ENCODE measurements around the gene TMEM52B.
"Not testable (repeated sequence)": the region's sequence is repeated elsewhere in the genome, so short reads cannot be mapped to it uniquely, and the experiment has no call there.

The TMEM52B gene

GRCh38 chr12:10169104-10169503, 9.7 kb upstream of the TMEM52B start:
- no peak overlapping the region for H3K27ac ChIP-seq
- no peak overlapping the region for H3K4me3 ChIP-seq

- Histone ChIP-seq H3K27ac (no peak overlapping the region), H3K4me3 (no peak overlapping the region)
Measured at GRCh38 chr12:10170216-10170615, 8.6 kb upstream of the TMEM52B start.

GRCh38 chr12:10171973-10172728, 6.7 kb upstream of the TMEM52B start, which contains the start of gene OLR1:
OLR1 (minus strand) TSS chr12:10172132; CDS start chr12:10172077, 55 bp downstream.
- no peak within 1 kb of the TSS for H3K4me3 ChIP-seq
- no peak within 1 kb of the TSS for H3K27ac ChIP-seq

DNA sequence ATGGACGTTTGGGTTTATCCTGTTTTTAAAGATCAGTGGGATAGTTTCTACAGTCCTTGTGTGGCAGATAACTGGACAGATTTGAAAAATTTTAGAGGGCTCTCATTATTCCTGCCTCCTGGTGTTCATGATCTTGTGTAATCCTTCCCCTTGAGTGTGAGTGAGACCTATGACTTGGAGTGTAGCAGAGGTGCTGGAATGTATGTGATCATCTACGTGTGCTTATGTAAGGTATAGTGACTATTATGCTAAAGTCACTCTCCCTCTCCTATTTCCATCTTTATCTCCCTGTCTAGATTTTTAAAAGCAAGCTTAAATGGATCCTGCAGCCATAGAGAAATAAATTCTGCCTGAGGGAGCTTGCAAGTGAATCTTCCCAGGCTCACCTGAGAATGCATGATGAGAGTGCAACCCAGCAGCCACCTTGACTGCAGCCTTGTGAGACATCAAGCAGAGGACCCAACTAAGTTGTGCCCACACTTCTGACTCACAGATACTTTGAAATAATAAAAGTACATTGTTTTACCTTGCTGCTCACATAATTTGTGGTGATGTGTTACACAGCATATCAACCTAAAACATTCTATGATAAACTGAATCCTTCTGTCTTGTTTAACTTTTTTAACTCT, 3.7 kb upstream of the TMEM52B start:
- H3K4me3 ChIP-seq: no peak overlapping the region
- H3K27ac ChIP-seq: no peak overlapping the region

GRCh38 chr12:10175846-10176636, 2.8 kb upstream of the TMEM52B start:
- Histone ChIP-seq H3K4me3 (no peak overlapping the region), H3K27ac (peak overlapping the region in 1 of 21 experiments; percentile 6)

GRCh38 chr12:10179776-10180181, 947 bp downstream of the TMEM52B start:
- Histone ChIP-seq H3K4me3 (no peak overlapping the region), H3K27ac (no peak overlapping the region)

GRCh38 chr12:10182354-10183049, 3.7 kb downstream of the TMEM52B start:
- peak overlapping the region in 1 of 21 experiments; percentile 18 for H3K27ac ChIP-seq

GRCh38 chr12:10184261-10184843, 5.5 kb downstream of the TMEM52B start:
- Histone ChIP-seq H3K27ac (no peak overlapping the region), H3K4me3 (no peak overlapping the region)

More at GRCh38 chr12:10182354-10183049, 3.7 kb downstream of the TMEM52B start:
- H3K4me3 ChIP-seq: no peak overlapping the region

DNA sequence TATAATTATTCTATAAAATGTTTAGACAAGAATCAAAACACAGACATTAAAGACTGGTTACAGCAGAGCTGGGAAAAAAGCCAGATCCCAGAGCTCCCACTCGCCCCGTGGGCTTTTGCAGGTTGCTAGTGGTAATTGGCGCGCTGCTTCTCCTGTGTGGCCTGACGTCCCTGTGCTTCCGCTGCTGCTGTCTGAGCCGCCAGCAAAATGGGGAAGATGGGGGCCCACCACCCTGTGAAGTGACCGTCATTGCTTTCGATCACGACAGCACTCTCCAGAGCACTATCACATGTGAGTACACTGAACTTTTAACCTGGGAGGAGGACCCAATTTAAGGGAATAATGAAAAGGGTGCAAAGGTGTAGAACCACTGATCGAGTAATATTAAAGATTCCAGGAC, 7.5 kb downstream of the TMEM52B start:
- Histone ChIP-seq H3K4me3 (no peak overlapping the region), H3K27ac (no peak overlapping the region)

- not testable (repeated sequence) for H3K27ac ChIP-seq, H3K4me3 ChIP-seq
Measured at GRCh38 chr12:10186958-10187357, 8.1 kb downstream of the TMEM52B start.

DNA sequence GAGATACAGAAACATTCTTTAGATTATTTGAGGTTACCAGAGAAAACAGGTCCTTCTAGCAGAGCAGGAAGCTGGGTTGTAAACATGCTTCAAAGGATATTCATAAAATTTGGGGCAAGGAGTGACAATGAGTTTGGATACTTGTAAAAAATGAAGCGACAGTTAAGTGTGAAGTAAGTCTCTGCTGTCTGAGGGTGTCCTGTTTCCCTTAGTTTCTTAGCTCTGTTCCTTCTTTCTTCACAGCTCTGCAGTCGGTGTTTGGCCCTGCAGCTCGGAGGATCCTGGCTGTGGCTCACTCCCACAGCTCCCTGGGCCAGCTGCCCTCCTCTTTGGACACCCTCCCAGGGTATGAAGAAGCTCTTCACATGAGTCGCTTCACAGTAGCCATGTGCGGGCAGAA, 10.8 kb downstream of the TMEM52B start:
- Histone ChIP-seq H3K27ac (no peak overlapping the region), H3K4me3 (no peak overlapping the region)

DNA sequence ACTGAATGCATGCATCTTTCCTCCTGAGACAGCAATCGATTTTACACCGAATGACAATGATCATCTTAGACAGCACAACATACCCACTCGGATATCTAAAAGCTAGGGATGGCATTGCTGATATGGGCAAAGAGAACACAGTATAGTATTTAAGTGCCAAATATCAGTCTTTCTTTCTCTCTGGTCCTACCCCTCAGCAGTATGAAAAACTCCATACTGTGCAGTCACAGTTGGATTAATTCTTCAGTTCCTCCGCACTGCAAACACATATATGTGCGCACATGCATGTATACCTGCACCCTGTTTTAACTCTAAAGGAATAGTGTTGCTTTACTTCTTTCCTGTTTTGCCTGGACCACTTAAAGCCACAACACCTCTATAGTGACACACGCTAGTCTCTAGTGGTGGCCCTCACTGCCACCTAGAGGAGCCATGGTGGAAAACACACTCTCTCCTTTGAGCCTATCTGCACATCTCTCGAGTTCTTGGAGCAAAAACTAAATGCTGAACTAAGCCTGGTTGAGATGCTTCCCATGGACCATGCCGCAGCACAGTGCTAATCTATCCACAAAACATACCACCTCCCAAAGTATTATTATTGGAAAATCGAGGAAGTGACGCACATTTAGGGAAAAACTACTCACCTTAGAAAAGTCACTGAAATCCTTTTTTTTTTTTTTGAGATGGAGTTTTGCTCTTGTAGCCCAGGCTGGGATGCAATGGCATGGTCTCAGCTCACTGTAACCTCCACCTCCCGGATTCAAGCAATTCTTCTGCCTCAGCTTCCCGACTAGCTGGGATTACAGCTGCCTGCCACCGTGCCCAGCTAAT, 11.9 kb downstream of the TMEM52B start:
- Histone ChIP-seq H3K27ac (no peak overlapping the region), H3K4me3 (no peak overlapping the region)

DNA sequence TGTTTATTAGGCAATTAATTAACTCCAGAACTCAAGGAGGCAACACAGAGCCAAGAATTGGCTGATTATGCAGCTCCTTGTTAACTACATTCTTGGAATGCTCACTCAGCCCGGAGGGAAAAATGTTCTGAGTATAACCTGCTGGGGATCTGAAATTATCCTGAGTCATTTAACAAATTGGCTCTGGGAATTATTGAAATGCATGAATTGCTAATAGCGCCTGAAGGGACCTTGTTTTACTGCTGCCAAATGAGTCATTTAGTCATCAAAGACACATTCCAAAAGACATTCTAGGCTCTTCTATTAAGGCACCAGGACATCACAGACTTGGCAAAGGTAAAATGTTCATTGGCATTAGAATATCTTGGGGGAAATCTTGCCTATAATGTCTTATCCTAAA, 13.0 kb downstream of the TMEM52B start:
- H3K27ac ChIP-seq: no peak overlapping the region
- H3K4me3 ChIP-seq: no peak overlapping the region

GRCh38 chr12:10194160-10194670, 15.4 kb downstream of the TMEM52B start:
- Histone ChIP-seq H3K27ac (no peak overlapping the region), H3K4me3 (no peak overlapping the region)

GRCh38 chr12:10196210-10196609, 17.4 kb downstream of the TMEM52B start:
- Histone ChIP-seq H3K27ac (no peak overlapping the region), H3K4me3 (no peak overlapping the region)

GRCh38 chr12:10197879-10198278, 19.0 kb downstream of the TMEM52B start:
- no peak overlapping the region for H3K27ac ChIP-seq
- no peak overlapping the region for H3K4me3 ChIP-seq

DNA sequence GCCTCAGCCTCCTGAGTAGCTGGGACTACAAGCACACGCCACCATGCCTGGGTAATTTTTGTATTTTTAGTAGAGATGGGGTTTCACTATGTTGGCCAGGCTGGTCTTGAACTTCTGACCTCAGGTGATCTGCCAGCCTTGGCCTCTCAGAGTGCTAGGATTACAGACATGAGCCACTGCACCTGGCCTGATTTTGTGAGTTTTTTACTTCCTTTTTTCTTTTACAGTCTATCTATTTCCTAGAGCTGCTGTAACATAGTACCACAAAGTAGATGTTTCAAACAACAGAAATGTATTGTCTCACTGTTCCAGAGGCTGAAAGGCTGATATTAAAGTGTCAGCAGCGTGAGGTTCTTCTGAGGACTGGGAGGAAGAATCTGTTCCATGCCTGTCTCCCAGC, 25.7 kb downstream of the TMEM52B start:
- not testable (repeated sequence) for H3K27ac ChIP-seq, H3K4me3 ChIP-seq

DNA sequence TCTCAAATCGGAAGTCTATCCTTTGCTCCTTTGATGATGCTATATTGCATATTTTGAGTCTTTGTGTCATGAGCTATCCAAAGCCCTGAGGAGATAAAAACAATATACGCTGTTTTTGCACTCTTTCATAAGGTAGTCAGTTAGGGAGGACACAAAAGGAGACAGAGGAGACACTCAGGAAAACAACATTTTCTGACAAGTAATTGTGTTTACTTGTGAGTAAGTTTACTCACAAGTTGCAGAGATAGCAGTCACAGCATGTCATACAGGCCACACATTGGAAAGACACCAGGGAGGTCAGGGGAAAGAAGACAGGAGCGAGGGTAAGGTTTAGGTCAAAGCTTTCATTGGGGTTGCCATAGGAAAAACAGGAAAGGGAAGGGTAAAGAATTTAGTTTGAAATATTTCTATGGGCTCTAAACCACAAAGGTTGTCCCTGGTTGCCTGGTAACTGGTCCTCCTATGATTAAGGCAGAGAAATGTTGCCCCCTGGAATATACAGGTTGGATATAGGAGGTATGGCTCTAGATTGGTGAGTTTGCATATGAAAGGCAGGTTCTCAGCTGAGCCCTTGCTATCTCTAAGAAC, 26.5 kb downstream of the TMEM52B start:
- no peak overlapping the region for H3K27ac ChIP-seq

More for the DNA sequence above, 26.5 kb downstream of the TMEM52B start:
- no peak overlapping the region for H3K4me3 ChIP-seq
